NOMO-1 (cell line): Measurements from ENCODE around the gene MEIS2.

Source experiments
- DNase-seq, 2 experiments: peaks; one replicate each; lab custom pipeline; 2025; ENCODE audit not compliant: unreplicated experiment in 2 of 2; lab: John Stamatoyannopoulos, UW

Gene MEIS2

DNA sequence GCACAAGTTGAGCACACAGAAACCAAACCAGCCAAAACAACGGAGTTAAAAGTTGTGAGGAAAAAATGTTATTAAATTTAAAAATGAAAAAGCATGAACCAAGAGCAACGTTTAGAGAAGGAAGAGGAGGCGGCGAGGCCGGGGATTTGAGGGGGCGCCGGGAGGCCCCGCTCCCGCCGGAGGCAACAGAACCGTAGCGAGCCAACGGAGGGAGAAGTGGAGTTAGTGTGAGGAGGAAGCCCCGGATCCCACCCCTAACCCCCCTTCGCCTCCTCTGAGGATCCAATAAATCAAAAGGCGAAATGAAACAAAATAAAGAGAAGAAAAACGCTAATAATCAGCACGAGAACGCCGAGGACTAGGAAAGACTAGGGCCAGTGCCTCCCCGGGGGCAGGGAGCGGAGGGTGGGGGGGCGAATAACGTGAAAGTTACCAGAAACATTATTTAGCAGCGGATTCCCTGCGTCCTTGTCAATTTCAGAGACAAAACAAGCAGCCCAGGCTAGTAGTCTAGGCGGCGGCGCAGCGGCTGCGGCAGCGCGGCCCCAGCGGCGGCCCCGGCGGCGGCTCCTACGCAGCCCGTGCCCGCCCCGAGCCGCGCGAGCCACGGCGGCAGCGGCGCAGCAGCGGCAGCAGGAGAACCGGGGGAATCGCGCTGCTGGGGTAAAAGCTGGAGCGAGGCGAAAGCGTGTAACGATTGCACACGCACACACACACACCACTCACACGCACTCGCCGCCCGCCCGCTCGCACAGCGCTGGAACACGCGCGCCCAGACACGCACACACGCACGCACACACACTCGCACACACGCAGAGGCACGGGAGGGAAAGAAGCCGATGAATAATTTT, 1.7 kb downstream of the MEIS2 start:
- peak; percentile 21 to 43 for DNase-seq

DNA sequence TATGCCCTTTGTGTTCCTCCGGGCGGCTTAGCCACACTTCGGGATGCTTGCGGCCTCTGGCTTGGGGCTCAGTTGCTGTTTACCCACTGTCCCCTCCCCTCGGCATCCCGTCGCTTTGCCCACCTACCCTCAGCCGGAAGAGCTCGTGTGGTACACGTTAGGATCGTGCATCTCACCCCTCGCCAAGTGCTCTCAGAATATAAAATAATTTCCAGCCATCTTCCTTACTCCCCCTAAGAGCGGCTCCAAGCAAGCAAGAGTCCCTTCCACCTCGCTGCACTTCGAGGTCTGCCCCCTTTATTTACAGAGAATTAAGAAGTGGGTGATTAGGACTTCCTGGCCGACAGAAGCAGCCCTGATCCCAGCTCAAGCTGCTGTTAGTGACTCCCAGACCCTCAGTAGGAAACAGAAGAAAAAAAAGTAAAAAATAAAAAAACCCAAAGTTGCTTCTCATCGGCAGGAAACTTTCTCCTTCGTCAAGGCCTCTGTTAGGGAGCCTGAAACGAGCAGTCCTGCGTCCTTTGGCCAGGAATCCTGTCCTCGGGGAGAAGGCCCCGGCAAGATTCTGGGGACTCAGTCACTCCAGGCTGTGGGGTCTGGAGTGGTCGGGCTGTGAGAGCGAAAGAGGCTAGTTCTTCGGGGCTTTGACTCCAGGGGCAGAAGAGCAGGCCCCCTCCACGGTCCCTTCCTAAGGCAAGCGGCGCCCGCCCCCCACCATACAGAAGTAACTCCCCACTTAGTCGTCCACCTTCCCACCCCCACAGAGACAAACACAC, 3.0 kb downstream of the MEIS2 start:
- DNase-seq = no peak

DNA sequence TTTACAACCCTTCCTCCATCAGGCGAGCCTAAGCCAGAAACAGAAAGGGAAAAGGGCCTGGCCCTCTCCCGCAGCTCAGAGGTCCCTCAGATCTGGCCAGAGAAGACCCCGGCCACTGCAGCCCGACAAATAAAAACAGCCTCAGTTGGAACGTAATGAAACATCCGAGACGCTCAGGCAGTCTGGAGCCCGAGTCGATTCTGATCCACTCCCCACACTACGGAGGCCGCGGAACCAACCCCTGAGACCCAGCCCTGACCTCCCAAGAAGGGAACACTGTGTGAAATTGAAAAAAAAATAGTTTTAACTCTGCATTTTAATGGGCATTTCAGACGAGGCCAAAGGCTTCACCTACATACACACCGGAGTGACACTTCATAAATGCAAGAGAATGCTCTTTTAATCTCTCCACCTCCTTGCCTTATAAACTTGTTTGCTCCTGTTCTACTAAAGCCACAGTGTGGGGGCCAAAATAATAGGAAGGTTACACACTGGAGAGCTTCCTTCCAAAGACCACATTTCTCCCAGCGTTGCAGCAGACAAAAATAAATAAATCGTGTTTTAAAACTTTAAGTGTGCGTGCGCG, 3.7 kb downstream of the MEIS2 start:
- no peak for DNase-seq

DNA sequence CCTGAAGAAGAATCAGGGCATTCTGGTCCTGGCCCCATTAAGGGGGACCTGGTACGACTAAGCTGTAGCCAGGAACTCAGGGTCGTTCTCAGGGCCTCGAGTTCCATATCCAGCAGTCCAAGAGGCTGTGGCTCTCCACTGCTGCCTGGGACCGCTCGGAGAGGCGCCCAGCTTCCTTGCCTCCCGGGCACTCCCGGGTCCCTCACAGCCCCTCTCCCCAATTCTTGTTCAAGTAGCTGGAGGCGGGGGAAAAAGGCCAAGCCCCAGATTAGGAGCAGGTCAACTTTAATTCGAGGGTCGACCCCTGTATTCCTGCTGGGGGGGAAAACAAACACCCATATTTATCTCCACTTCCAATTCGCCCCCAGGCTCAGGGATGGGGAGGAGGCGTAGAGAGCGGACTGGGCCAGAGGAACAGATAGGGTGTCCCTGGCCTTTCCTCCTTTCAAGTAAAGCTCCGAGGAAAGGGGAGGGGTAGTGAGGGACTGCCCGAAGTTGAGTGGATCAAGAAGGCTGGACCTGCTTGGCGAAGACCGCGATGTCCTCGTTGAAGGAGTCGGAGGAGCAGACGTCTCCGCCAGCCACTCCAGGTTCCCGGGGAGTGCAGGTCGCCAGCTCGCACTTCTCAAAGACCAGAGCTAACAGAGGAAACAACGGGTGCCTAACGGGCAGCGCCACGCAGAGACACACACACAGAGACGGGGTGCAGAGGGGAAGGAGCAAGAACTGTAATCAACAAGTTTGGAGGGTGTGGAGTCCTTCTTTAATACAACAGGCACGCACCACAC, 4.4 kb downstream of the MEIS2 start:
- no peak for DNase-seq

DNA sequence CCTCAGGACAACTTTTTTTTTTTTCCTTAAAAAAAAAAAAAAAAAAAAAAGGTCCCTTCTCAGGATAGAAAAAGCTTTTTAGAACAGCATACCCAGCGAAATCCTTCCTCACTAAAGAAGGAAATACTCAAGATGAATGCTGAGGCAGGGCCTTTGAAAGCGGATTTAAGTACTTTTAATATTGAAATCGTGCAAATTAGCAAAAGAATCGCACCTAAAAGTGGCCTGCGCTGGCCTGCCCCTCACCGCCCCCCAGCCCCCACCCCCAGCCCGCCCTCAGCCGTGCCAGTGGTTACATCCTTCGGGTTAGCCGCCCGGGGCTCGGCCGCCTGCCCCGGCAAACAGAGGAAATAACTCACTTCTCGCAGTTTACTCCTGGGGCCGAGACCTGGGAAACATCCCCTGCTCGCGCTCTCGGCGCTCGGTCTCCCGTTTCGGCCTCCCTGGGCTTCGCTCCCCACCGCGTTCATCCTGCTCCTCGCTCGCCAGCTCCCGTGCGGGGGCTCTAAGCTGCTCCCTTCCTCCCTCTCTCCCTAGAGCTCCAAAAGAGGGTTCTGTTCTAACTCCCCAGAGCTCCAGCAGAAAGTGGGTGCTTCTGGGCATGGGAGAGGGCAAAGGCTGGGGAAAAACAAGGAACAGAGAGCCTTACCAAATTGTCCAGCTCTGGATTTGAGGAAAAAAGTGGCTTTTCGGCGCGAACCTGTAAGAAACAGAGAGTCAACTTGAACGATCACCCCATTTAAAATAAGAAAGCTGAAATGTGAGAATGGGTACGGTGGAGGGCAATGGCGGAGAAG, 5.2 kb downstream of the MEIS2 start:
- no peak for DNase-seq

DNA sequence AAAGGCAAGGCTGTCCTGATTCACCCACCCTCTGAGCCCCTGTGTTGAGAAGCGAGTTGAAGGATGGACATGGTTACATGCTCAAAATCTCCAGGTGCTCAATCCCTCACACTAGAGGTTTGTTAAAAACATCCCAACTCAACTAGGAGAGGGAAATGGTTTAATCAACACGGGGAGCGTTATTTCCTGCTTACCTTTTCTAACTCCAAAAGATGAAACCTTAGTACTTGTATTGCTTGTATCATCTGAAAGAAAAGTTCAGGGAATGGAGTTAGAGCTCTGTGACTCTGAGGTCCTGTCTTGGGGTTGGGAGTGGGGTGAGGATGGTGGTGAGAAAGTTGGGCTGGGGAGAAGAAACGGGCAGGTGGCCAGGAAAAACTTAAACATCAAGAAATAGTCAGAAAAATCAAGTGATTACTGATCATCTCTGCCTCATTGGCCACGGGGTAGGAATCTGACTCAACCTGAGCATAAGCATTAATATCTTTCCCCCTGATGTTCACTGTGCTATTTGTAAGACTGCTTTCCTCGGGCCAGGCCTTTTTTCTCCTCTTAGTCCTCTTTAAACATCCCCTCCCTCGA, 5.9 kb downstream of the MEIS2 start:
- no peak for DNase-seq

DNA sequence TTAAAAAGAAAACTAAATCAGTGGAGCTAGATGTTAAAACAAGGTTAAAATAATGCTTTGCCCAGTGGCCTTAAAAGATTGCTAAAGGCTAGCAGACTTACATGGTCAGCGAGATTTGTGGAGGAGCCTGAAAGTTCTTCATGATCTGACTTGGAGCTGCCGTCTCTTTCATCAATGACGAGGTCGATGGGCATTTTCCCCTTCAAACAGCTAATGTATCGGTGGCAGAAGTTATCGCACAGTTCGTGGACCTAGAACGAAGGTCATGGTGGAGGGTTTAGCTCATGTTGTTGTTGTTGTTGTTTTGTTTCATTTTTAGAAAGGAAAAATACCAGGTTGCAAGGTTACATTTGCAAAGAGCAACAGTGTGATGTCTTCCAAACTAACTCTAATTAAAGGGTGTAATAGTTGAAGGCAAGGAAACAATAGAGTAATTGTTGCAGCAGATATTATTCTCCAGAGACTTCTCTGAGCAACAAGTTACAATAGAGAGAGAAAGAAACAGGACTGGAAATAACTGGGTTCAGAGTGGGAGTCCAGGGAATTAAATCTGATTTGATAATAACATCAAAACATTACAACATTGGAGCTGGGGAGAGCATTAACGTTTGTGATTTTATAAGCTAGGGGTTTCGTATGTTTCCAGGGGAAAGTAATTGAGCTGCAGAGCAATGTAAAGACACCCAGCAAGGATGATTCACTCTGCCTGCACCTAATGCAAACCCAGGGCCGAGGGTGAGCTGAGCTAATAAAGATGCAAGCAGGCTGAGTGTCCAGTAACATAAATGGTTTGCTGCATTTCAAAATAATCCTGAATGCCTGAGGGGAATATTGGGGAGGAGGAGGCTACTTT, 6.6 kb downstream of the MEIS2 start:
- DNase-seq = no peak

DNA sequence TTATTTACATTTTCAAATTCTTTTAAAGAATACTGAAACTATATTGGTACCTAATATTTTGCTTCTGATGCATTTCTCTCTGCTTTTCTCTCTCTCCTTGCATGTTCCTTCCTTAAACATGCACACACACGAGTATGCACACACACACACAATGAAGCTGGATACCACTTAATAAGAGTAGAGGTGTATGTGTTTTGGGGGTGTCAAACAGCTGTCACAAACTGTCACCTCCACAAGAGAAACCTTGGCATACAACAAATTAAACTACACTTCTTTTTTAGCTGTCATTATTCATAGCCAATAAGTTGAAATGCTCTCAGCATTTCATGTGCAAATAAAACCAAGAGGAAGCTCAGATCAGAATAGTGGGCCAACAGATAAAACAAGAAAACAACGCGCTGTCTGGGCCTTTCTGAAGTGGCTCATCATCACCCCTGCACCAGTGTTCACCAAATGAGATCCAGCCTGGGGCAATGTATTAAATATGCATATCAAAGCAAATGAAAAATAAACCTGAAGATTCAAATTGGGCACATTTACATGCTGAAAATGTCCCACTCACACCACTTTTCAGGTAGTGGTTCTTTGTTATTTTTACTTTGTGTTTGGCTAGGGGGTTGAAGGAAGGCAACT, 9.7 kb downstream of the MEIS2 start:
- no peak for DNase-seq

DNA sequence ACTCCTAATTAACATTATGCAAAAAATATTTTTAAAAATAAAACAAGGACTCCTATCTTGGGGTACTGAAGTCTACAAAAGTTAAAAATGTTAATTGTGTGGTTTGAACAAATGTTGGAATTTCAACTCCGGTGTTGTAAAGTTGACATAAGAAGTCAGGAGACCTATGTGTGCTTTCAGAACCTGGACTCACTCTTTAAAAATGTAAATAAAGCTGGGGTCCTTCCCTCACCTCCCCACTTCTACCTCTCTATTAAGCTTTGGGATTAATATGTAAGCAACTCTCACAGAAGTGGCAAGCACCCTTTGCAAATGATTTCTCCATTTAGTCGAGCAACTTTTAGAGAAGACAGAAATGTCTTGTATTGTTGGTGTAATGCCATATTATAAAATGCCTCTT, 11.9 kb downstream of the MEIS2 start:
- DNase-seq = no peak

DNA sequence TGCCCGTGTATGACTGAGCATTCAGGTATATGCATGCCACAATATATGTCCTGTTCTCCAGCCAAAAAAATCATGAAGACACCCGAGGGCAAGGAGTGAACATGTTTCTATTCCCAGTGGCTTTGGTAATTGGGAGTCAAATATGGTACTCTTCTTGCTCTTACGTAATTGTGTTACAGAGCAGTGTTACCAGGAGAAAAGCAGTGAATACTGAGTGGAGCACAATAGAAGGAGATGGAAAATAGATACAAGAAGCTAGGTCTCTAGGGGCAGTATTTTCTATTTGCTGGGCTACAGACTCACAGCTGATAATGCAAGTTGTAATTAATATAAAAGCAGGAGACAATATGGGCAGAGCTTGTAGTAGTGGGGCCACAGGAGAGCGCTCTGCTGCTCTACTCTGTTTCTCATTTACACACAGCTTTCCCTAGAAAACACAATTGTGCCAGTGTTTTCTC, 13.2 kb downstream of the MEIS2 start:
- no peak for DNase-seq

DNA sequence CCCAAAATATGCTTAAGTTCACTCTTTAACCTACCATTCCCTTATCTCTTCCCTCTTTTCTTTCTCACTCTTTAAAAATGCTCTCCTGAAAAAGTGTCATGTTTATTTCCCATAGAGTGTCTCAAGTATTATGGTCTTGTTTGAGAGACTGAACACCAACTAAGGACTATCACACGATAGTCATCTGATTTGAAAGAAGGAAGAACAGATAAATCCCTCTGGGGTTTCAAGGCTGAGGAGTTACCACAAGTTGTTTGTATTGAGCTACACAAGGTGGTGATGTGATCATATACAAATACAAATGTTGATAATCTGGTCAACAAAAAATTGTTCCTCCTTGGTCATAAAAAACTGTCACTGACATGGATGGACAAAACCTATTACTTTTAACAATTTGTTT, 13.8 kb downstream of the MEIS2 start:
- DNase-seq = no peak

DNA sequence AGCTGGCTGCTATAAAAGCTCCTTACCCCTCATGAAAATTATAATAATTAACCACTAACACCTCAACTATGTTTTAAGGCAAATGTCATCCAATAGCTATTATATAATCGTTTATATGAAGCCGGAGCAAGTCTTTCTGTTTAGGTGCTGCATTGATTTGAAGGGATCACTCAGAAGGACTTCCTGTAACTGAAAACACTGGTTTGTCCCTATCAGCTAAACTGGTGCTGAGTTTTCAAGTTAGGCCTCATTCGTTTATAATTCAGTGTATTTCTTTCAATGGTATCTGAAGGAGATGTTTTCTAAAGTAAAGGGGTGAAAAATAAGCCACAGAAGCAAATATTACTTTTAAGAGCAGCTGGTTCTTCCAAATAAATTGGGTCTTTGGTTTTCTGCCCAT, 14.2 kb downstream of the MEIS2 start:
- DNase-seq = no peak

DNA sequence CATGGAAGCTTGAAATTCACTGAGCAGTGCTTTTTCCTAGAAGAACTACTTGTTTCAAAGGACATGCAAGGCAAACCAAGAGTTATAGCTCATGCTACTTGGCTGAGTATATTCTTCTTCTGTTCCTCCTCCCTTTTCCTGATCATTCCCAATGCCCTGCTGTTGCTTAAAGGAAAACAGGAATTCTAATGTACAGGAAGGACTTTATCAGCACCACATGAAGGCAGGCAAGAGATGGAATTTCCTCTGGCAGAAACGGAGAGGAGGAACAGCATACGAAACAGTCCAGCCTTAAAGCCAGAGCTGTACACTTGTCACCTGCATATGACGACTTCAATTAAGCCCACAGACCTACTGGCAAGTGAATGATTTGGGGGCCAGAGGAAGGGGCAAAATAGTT, 15.7 kb downstream of the MEIS2 start:
- DNase-seq = no peak

DNA sequence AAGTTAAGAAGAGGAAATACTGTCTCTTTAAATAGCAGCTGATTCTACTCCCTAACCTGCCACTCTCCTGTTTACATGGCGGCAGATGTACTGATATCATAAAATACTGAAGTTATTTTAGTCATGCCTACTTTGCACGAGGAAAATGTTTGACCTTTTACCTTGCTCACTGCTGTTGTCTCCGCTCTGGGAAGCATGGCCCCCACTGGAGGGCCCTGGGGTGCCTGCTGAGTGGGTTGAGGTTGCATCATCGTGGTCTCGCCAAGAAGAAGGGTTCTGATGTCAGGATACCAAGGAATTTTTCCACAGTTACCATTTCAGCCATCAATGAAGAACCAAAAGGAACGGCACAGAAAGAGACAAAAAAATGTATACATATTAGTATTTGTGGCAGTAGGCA, 16.7 kb downstream of the MEIS2 start:
- DNase-seq = no peak

DNA sequence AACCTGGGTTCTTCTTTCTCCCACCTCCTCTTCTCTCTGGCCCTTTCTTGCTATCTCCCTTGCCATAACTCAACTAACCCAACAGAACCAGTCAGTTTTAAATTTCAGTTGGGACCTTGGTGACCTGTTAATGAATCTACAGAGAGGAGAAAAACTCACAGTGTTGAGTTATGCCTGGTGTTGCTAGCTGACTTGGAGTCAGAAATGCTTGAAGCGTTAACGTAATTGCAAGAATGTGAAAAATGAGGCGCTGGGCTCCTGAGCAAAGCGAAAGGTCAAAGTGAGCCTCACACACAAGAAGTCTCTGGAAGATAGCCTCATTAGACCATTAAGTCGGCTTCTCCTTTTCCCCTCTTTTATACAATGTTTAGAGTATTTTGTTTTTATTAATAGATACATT, 18.4 kb downstream of the MEIS2 start:
- no peak for DNase-seq

DNA sequence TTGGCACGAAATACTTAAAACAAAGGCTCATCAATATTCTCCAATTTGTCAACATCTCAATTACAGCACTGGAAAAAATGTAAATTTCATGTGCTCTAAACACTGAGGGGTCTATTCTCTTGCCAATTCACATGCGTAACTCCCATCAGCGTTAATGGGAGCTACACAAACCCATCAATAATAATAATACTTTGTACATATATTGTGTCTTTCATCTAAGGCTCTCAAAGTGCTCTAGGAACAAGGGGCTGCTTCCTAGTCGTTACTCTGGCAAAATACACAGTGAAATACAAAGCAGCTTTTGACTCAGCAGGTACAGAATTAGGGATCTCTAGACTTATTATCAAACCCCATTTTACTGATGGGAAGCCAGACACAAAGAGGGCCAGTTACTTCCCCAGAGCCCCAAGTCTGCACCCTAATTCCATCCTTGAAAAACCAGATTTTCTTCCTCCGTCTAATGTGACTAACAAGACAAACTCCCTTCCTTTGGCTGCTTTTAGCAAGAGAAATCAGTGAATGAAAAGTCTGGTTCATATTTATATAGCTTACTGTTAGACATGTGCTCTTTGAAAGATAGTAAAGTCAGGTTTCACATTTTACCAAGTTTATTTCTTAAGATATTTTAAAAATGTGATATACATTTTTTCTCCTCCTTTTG, 20.0 kb downstream of the MEIS2 start:
- DNase-seq = no peak

DNA sequence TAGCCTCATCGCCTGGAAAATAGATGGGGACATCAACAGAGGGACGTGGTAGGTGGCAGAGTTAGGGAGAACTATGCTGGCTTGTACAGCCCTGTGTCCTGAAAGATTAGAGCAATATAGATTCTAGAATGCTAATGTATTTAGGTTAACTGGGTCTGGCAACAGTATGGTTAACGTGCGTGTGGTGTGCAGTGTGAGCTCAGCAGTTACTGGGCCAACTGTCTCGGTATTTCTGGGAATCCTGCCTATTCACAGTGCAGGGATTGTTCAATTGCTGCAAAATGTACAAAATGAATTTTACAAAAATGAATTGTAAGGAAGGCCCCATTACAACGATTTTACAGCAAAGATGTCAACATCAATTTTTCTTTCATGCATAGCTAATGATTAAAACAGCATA, 20.6 kb downstream of the MEIS2 start:
- DNase-seq = no peak

DNA sequence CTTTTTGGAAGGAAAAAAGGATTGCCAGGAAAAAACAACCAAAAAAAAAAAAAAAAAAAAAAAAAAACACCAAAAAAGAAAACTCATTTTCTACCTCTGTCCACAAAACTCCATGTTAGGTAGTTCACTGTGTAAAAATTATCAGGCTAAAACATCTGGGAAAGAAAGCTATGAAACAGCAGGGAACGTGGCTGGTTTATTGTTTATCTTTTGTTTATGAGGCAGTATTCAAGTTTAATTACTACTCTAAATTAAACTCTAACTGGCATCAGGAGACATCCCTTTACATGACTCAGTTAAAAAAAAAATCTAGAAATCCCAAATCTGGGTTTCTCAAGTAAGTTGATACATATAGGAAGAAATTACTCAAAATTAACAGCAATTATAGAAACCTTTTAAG, 21.8 kb downstream of the MEIS2 start:
- no peak for DNase-seq
